Lower lobe of right lung (tissue), 2 donors: Measurements from ENCODE around the gene S1PR4. TPM values are rescaled to one million over a fixed set of nuclear protein-coding genes. Genes with fewer than 3 reads are reported as not detected.
A peak's percentile ranks its signal among the peaks of the same experiment; 100 is the strongest.

Experiments
- ATAC-seq, 2 donors: fragments of 200-7000 bp; cut with Tn5 transposase; one replicate each; pipeline ENCODE4 v1.9.1; 2020 to 2022; ENCODE audit warnings: mild to moderate bottlenecking in 2 of 2, moderate library complexity in 2 of 2
- DNase-seq: peaks from one replicate; pipeline ENCODE4 v3.0.0-alpha.2; 2020
- H3K27ac ChIP-seq: fragments of 200-600 bp; one replicate; pipeline ENCODE4 v1.8.0; 2022
- H3K27me3 ChIP-seq: fragments of 200-600 bp; one replicate; pipeline ENCODE4 v1.8.0; 2022; ENCODE audit warnings: low read depth
- H3K36me3 ChIP-seq: fragments of 200-600 bp; one replicate; pipeline ENCODE4 v1.8.0; 2022; ENCODE audit warnings: mild to moderate bottlenecking
- H3K4me1 ChIP-seq: fragments of 200-600 bp; one replicate; pipeline ENCODE4 v1.8.0; 2022
- H3K4me3 ChIP-seq: fragments of 200-600 bp; one replicate; pipeline ENCODE4 v1.8.0; 2022; ENCODE audit warnings: mild to moderate bottlenecking
- H3K9me3 ChIP-seq: fragments of 200-600 bp; one replicate; pipeline ENCODE4 v1.8.0; 2022
- intact Hi-C: fragments of 100-400 bp; cut with DNase I; formaldehyde crosslinking; loops from one replicate; pipeline ENCODE4 v1.11.0; 2022
- long read RNA-seq: library from polyadenylated mRNA; unstranded; transcript quantifications from one replicate; pipeline ENCODE4 v2.0.0, GENCODE V29; 2021
- total RNA-seq: library from RNA; stranded (reverse); fragmentation: NEBNext Ultra II Directional; extraction: Animal tissue kit (Norgen Biotek cat#: 25700); gene quantifications from one replicate; pipeline ENCODE4 v1.2.1, GENCODE V29; 2021
- TF ChIP-seq, protein P1 (sequence below): fragments of 200-600 bp; IDR thresholded peaks from one replicate; pipeline ENCODE4 v1.8.0; 2022; ENCODE audit warnings: antibody characterized with exemption, mild to moderate bottlenecking
- donor health status: DM: no; HTN: yes; CAD: no; lungs with severe emphysema.

Gene S1PR4, protein sequence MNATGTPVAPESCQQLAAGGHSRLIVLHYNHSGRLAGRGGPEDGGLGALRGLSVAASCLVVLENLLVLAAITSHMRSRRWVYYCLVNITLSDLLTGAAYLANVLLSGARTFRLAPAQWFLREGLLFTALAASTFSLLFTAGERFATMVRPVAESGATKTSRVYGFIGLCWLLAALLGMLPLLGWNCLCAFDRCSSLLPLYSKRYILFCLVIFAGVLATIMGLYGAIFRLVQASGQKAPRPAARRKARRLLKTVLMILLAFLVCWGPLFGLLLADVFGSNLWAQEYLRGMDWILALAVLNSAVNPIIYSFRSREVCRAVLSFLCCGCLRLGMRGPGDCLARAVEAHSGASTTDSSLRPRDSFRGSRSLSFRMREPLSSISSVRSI
- 35.7 TPM for total RNA-seq
- long read RNA-seq, transcript S1PR4-201 (1 exons, 1,565 nt) = major isoform, 99 of 103 reads
- long read RNA-seq, partial matches to known transcripts = 0 of 103 reads
- long read RNA-seq, other reads (novel, unspliced or antisense) = 4 of 103 reads

DNA sequence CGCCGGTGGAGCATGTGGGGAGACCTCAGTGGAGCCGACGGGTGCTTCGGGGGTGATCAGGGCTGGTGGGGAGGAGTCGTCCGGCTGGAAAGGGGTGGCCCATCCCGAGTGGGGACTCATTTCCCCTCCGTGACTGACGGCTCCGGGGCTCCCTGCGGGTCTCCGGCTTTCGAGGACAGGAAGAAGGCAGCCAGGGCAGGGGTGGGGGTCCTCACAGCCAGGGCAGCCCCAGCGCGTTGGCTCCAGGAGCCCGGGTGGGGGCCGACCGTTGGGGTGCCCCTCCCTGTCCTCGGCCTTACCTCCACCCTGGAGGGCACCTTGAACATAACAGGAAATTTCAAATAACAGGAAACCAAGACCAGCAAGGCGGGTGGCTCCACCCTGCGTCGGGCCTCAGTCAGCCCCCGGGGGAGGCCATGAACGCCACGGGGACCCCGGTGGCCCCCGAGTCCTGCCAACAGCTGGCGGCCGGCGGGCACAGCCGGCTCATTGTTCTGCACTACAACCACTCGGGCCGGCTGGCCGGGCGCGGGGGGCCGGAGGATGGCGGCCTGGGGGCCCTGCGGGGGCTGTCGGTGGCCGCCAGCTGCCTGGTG lies at the start of gene S1PR4:
Gene S1PR4, plus strand, starts transcription at position 393 of the 596 bp plus-strand sequence. Its CDS starts 24 bp downstream, at position 417.
- ATAC-seq = peak; percentile 16 to 28
- H3K9me3 ChIP-seq = no peaks in the 10 kb centered on the region
- TF ChIP-seq, protein P1, sequence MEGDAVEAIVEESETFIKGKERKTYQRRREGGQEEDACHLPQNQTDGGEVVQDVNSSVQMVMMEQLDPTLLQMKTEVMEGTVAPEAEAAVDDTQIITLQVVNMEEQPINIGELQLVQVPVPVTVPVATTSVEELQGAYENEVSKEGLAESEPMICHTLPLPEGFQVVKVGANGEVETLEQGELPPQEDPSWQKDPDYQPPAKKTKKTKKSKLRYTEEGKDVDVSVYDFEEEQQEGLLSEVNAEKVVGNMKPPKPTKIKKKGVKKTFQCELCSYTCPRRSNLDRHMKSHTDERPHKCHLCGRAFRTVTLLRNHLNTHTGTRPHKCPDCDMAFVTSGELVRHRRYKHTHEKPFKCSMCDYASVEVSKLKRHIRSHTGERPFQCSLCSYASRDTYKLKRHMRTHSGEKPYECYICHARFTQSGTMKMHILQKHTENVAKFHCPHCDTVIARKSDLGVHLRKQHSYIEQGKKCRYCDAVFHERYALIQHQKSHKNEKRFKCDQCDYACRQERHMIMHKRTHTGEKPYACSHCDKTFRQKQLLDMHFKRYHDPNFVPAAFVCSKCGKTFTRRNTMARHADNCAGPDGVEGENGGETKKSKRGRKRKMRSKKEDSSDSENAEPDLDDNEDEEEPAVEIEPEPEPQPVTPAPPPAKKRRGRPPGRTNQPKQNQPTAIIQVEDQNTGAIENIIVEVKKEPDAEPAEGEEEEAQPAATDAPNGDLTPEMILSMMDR = peak; percentile 17
- H3K4me3 ChIP-seq = peak within 1 kb of the TSS; percentile 55
- H3K36me3 ChIP-seq = no peaks in the 10 kb centered on the region
- peak within 1 kb of the TSS; percentile 92 for H3K27ac ChIP-seq
- H3K4me1 ChIP-seq = peaks cover 24% of the 10 kb centered on the region
- H3K27me3 ChIP-seq = no peaks in the 10 kb centered on the region
- intact Hi-C loops = no loop called here
- peak; percentile 73 for DNase-seq

DNA sequence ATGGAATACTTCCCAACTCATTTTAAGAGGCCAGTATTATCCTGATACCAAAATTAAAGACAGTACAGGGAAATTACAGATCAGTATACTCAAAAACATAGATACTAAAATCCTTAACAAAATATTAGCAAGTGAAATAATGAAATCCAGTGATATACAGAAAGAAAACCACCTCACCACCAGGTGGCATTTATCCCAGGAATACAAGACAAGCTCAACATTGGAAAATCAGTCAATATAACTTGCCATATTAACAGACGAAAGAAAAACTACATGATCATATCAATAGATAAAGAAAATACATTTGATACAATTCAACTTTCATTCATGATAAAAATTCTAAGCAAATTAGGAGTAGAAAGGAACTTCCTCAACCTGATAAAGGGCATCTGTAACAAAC lies 49.5 kb upstream of the S1PR4 start:
- intact Hi-C loops = no loop called here

DNA sequence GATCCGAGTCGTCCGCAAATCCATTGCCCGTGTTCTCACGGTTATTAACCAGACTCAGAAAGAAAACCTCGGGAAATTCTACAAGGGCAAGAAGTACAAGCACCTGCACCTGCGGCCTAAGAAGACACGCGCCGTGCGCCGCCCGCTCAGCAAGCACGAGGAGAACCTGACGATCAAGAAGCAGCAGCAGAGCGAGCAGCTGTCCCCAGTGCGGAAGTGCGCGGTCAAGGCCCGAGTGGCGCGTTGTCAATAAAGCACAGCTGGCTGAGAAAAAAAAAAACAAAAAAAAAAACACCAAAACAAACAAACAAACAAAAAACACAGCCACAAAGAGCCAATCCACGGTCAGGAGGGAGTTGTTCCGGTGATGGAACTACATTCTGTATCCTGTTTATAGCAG lies 47.4 kb upstream of the S1PR4 start:
- TF ChIP-seq, protein P1 = no peak
- no peak for DNase-seq
- intact Hi-C loops = no loop called here
- H3K9me3 ChIP-seq = no peaks in the 10 kb centered on the region
- ATAC-seq = no peak
- no peak overlapping the region for H3K27ac ChIP-seq
- H3K4me3 ChIP-seq = no peak overlapping the region
- H3K27me3 ChIP-seq = no peaks in the 10 kb centered on the region
- peaks cover 12% of the 10 kb centered on the region for H3K4me1 ChIP-seq
- no peaks in the 10 kb centered on the region for H3K36me3 ChIP-seq

More for the DNA sequence above, 49.5 kb upstream of the S1PR4 start:
- Histone ChIP-seq H3K9me3 (no peaks in the 10 kb centered on the region), H3K4me3 (no peak overlapping the region), H3K36me3 (no peaks in the 10 kb centered on the region), H3K4me1 (peaks cover 16% of the 10 kb centered on the region), H3K27me3 (no peaks in the 10 kb centered on the region), H3K27ac (no peak overlapping the region)
- TF ChIP-seq, protein P1 = peak; percentile 58
- DNase-seq (no peak), ATAC-seq (no peak)

DNA sequence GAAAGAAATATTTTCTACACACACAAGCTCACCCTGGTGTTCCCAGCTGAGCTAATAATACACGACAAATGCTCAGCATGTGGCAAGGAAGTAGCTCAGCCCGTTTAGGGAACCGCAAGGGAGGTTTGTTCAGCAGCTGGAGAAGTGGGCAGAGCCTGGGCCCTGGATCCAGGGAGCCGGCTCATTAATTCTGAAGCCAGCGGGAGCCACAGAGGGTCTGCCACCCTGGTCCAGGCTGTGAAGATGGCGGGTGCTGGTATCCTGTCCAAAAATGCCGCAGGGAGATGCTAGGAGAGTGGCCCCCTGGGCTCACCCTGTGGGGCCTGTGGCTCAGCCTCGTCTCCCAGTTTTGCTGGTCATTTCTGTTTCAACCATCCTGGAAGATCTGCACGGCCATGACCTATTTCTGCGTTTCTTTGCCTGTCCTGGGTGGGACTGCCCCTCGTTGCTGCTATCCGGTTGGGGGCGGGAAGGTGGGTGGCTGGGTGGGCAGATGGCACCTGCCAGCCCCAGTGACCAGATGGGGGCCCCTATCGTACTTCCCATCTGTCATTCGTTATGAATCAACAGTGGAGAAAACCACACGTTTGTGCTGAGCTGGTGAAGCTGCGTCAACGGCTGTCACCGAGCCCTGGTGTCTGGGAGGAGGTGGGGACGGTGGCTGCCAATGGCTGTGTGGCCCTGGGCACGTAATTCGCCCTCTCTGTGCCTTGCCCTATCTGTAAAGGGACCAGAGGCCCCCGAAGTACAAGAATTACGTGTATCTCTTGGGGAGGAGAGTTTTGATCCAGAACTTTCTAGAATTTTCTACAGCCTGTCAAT lies 45.4 kb upstream of the S1PR4 start:
- H3K27ac ChIP-seq = peak overlapping the region; percentile 73
- peaks cover 30% of the 10 kb centered on the region for H3K4me1 ChIP-seq
- TF ChIP-seq, protein P1 = no peak
- no peaks in the 10 kb centered on the region for H3K27me3 ChIP-seq
- H3K9me3 ChIP-seq = no peaks in the 10 kb centered on the region
- DNase-seq (no peak), ATAC-seq (peak; percentile 45 to 62)
- no peak overlapping the region for H3K4me3 ChIP-seq
- H3K36me3 ChIP-seq = no peaks in the 10 kb centered on the region
- intact Hi-C loops = no loop called here

DNA sequence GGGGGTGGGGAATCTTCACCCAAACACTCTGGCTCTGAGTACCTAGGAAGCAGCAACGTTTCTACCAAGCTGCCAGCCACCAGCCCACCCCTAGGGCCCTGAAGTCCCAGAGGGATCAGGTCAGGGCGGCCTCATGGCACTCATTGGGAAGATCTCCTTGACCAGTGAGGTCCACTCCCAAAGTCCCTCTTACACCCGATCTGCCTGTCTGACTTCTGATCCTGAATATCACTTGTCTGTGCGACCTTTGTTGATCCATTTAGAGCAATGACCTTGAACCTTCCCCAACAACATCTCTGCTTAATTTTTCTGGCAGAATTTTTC lies 44.8 kb upstream of the S1PR4 start:
- Histone ChIP-seq H3K36me3 (no peaks in the 10 kb centered on the region), H3K27ac (peak overlapping the region; percentile 73), H3K4me1 (peaks cover 30% of the 10 kb centered on the region), H3K9me3 (no peaks in the 10 kb centered on the region), H3K4me3 (no peak overlapping the region), H3K27me3 (no peaks in the 10 kb centered on the region)
- intact Hi-C loops = no loop called here
- no peak for ATAC-seq
- no peak for DNase-seq
- TF ChIP-seq, protein P1 = no peak
